Ovary (tissue), 3 donors: ENCODE results near the gene TTC22.

ENCODE experiments used
- POLR2A ChIP-seq: fragments of 450-650 bp; IDR thresholded peaks from one replicate; pipeline ENCODE4 v1.6.1; 2017; ENCODE audit warnings: antibody characterized with exemption, mild to moderate bottlenecking, moderate library complexity
- TF ChIP-seq, protein P1 (sequence below), 3 donors: fragments of 450-650 bp in 2 of 3; fragments of 200-600 bp in 1 of 3; IDR thresholded peaks; one replicate each; pipeline versions ENCODE4 v1.5.1 to v1.8.0; 2016 to 2022; ENCODE audit warnings: antibody characterized with exemption in 3 of 3, mild to moderate bottlenecking in 1 of 3
- donor health status: DM: no; HTN: no; CAD: no.

GRCh38 chr1:54777011-54777410 lies 24.1 kb downstream of the TTC22 start:
- TF ChIP-seq, protein P1, sequence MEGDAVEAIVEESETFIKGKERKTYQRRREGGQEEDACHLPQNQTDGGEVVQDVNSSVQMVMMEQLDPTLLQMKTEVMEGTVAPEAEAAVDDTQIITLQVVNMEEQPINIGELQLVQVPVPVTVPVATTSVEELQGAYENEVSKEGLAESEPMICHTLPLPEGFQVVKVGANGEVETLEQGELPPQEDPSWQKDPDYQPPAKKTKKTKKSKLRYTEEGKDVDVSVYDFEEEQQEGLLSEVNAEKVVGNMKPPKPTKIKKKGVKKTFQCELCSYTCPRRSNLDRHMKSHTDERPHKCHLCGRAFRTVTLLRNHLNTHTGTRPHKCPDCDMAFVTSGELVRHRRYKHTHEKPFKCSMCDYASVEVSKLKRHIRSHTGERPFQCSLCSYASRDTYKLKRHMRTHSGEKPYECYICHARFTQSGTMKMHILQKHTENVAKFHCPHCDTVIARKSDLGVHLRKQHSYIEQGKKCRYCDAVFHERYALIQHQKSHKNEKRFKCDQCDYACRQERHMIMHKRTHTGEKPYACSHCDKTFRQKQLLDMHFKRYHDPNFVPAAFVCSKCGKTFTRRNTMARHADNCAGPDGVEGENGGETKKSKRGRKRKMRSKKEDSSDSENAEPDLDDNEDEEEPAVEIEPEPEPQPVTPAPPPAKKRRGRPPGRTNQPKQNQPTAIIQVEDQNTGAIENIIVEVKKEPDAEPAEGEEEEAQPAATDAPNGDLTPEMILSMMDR (IDR thresholded peaks at IDR 0.05), result no peak
- TF ChIP-seq POLR2A, result no peak
